WTC11 (cell line): ENCODE measurements around the gene EFCC1. TPM values are rescaled to one million over a fixed set of nuclear protein-coding genes. Genes with fewer than 3 reads are reported as not detected.

Experiments
- ATAC-seq: fragments of 200-7000 bp; cut with Tn5 transposase; 2 replicates; pipeline ENCODE4 v1.10.0; 2021; ENCODE audit warnings: mild to moderate bottlenecking, moderate library complexity
- CTCF ChIA-PET: fragments of 300-600 bp; sonication (Branson Sonifier 250); formaldehyde crosslinking; loops from one replicate; lab custom pipeline; 2021; ENCODE audit warnings: antibody characterized with exemption; lab: Charles Lee
- POLR2A ChIA-PET: fragments of 350-600 bp; sonication (Branson Sonifier 250); formaldehyde crosslinking; loops from one replicate; lab custom pipeline; 2021; ENCODE audit warnings: antibody characterized with exemption; lab: Charles Lee
- DNase-seq: peaks from one replicate; pipeline ENCODE4 v3.0.0; 2021; ENCODE audit warnings: low spot score
- H3K27ac Mint-ChIP-seq: 2 replicates; pipeline ENCODE4 v1.8.0; 2021; ENCODE audit warnings: mixed read lengths
- H3K27me3 Mint-ChIP-seq: 2 replicates; pipeline ENCODE4 v1.8.0; 2021; ENCODE audit warnings: low read depth, mild to moderate bottlenecking, moderate library complexity, mixed read lengths
- H3K36me3 Mint-ChIP-seq: 2 replicates; pipeline ENCODE4 v1.8.0; 2021; ENCODE audit warnings: mixed read lengths
- H3K4me1 Mint-ChIP-seq: 2 replicates; pipeline ENCODE4 v1.8.0; 2022; ENCODE audit warnings: mixed read lengths
- H3K4me3 Mint-ChIP-seq: 2 replicates; pipeline ENCODE4 v1.8.0; 2021; ENCODE audit warnings: mild to moderate bottlenecking, moderate library complexity, mixed read lengths
- H3K9me3 Mint-ChIP-seq: 2 replicates; pipeline ENCODE4 v1.8.0; 2021; ENCODE audit warnings: mixed read lengths
- ATF1 ChIP-seq: sonication (generic); formaldehyde crosslinking; IDR thresholded peaks from 2 replicates; pipeline ENCODE4 v1.8.1; 2023; ENCODE audit warnings: mild to moderate bottlenecking, moderate library complexity, missing genetic modification reagents
- CREB1 ChIP-seq: sonication (generic); formaldehyde crosslinking; IDR thresholded peaks from 2 replicates; pipeline ENCODE4 v1.8.0; 2023; ENCODE audit warnings: mild to moderate bottlenecking, missing genetic modification reagents
- CREM ChIP-seq: sonication (generic); formaldehyde crosslinking; IDR thresholded peaks from 2 replicates; pipeline ENCODE4 v1.8.1; 2022; ENCODE audit warnings: mild to moderate bottlenecking, missing genetic modification reagents, moderate library complexity
- E2F5 ChIP-seq: sonication (generic); formaldehyde crosslinking; IDR thresholded peaks from 2 replicates; pipeline ENCODE4 v1.8.1; 2022; ENCODE audit warnings: mild to moderate bottlenecking, moderate library complexity, missing genetic modification reagents
- EMX1 ChIP-seq: fragments of 250-450 bp; sonication (Bioruptor Pico); IDR thresholded peaks from 2 replicates; pipeline ENCODE4 v1.8.0; 2021; ENCODE audit warnings: mild to moderate bottlenecking
- FOXP1 ChIP-seq: sonication (generic); formaldehyde crosslinking; IDR thresholded peaks from 2 replicates; pipeline ENCODE4 v1.8.0; 2022; ENCODE audit warnings: missing genetic modification reagents, mild to moderate bottlenecking, moderate library complexity, borderline replicate concordance
- FOXP4 ChIP-seq: sonication (generic); formaldehyde crosslinking; IDR thresholded peaks from 2 replicates; pipeline ENCODE4 v1.8.0; 2022; ENCODE audit warnings: mild to moderate bottlenecking, missing genetic modification reagents
- GRHL2 ChIP-seq: fragments of 250-450 bp; sonication (Bioruptor Pico); IDR thresholded peaks from 2 replicates; pipeline ENCODE4 v1.8.0; 2022; ENCODE audit warnings: mild to moderate bottlenecking, moderate library complexity; ENCODE audit not compliant: insufficient replicate concordance, severe bottlenecking
- IRF2 ChIP-seq: sonication (generic); formaldehyde crosslinking; IDR thresholded peaks from 2 replicates; pipeline ENCODE4 v1.8.0; 2022; ENCODE audit warnings: low read depth, missing genetic modification reagents, borderline replicate concordance
- JAZF1 ChIP-seq: fragments of 250-450 bp; sonication (Bioruptor Pico); IDR thresholded peaks from 2 replicates; pipeline ENCODE4 v1.9.0; 2021; ENCODE audit warnings: moderate library complexity, mild to moderate bottlenecking, inconsistent platforms
- SMAD3 ChIP-seq: sonication (generic); formaldehyde crosslinking; IDR thresholded peaks from 2 replicates; pipeline ENCODE4 v1.8.0; 2022; ENCODE audit warnings: missing genetic modification reagents, mild to moderate bottlenecking, borderline replicate concordance
- TCF7 ChIP-seq: sonication (generic); formaldehyde crosslinking; IDR thresholded peaks from 2 replicates; pipeline ENCODE4 v1.8.0; 2022; ENCODE audit warnings: mild to moderate bottlenecking, low read depth, missing genetic modification reagents, moderate library complexity
- TEAD1 ChIP-seq: sonication (generic); formaldehyde crosslinking; IDR thresholded peaks from 2 replicates; pipeline ENCODE4 v1.8.0; 2022; ENCODE audit warnings: mild to moderate bottlenecking, missing genetic modification reagents
- ZBTB21 ChIP-seq: sonication (generic); formaldehyde crosslinking; IDR thresholded peaks from 2 replicates; pipeline ENCODE4 v1.8.1; 2023; ENCODE audit warnings: mild to moderate bottlenecking, missing genetic modification reagents, borderline replicate concordance
- ZNF138 ChIP-seq: sonication (generic); formaldehyde crosslinking; conservative IDR thresholded peaks from 2 replicates; pipeline ENCODE4 v1.8.1; 2022; ENCODE audit warnings: mild to moderate bottlenecking, moderate library complexity, missing genetic modification reagents
- ZNF219 ChIP-seq: sonication (generic); formaldehyde crosslinking; IDR thresholded peaks from 2 replicates; pipeline ENCODE4 v1.8.0; 2023; ENCODE audit warnings: missing genetic modification reagents, mild to moderate bottlenecking, borderline replicate concordance
- ZNF232 ChIP-seq: sonication (generic); formaldehyde crosslinking; IDR thresholded peaks from 2 replicates; pipeline ENCODE4 v1.8.0; 2022; ENCODE audit warnings: mild to moderate bottlenecking, missing genetic modification reagents
- ZNF263 ChIP-seq: sonication (generic); formaldehyde crosslinking; IDR thresholded peaks from 2 replicates; pipeline ENCODE4 v1.8.1; 2022; ENCODE audit warnings: low read depth, mild to moderate bottlenecking, moderate library complexity, missing genetic modification reagents
- ZNF317 ChIP-seq: sonication (generic); formaldehyde crosslinking; IDR thresholded peaks from 2 replicates; pipeline ENCODE4 v1.8.1; 2023; ENCODE audit warnings: low read depth, mild to moderate bottlenecking, moderate library complexity, missing genetic modification reagents, borderline replicate concordance
- ZNF416 ChIP-seq: fragments of 250-450 bp; sonication (Bioruptor Pico); IDR thresholded peaks from 2 replicates; pipeline ENCODE4 v1.9.0; 2021; ENCODE audit warnings: mild to moderate bottlenecking, inconsistent platforms
- total RNA-seq: library from RNA; stranded (reverse); gene quantifications from 3 replicates; pipeline ENCODE4 v1.2.3, GENCODE V29; 2021
- TF ChIP-seq, protein P1 (sequence below): sonication (generic); formaldehyde crosslinking; IDR thresholded peaks from 2 replicates; pipeline ENCODE4 v1.8.1; 2023; ENCODE audit warnings: mild to moderate bottlenecking, missing genetic modification reagents, borderline replicate concordance
- TF ChIP-seq, protein P2 (sequence below): sonication (generic); formaldehyde crosslinking; IDR thresholded peaks from 2 replicates; pipeline ENCODE4 v1.8.1; 2023; ENCODE audit warnings: mild to moderate bottlenecking, missing genetic modification reagents, moderate library complexity

Gene EFCC1
- total RNA-seq, 1 experiment from 2014 or later = 0.31 TPM

- 0 out of 2 replicates have a peak, but pooled peaks have one; percentile 47 for TF ChIP-seq ZNF263
- no peak for TF ChIP-seq TEAD1 (CRISPR knock-in tag)
- TF ChIP-seq ZNF219 (CRISPR knock-in tag) = peak; percentile 69; the same call in 1 of the 2 replicates
- no peak for TF ChIP-seq IRF2 (CRISPR knock-in tag)
- TF ChIP-seq FOXP1 (CRISPR knock-in tag) = peak; percentile 92
These were observed 7.5 kb upstream of the EFCC1 start, which contains the start of gene CFAP92 (continued) for GRCh38 chr3:128993461-128994172.

DNA sequence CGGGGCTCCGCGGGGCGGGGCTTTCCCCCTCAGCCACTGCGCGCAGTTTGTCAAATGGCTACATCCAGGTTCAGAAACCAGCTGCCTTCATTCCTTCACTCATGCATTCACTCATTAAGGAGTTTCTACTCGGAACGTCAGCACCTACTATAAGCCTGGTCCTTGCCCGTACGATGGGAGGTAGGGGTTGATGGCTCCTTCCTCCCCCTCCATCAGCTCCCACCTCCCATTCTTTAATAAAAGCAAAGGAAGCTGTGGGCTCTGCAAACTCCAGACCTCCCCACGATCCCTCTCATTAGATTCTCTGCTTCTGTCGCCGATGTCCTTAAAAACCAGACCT, 7.0 kb upstream of the EFCC1 start:
- H3K9me3 Mint-ChIP-seq = peaks cover 6% of the 10 kb centered on the region
- ATAC-seq = no peak
- ChIA-PET CTCF (interaction anchor here (0.8 to 4.3 kb wide), 15 partner anchors 10 to 376 kb away, joined by 3 to 56 read pairs (median 4); partner anchors contain the start of gene RAB43), POLR2A (interaction anchor here (0.7 to 1.4 kb wide), 4 partner anchors 10 to 127 kb away, joined by 3 to 4 read pairs (median 4); partner anchors contain the start of gene RAB43)
- peaks cover 76% of the 10 kb centered on the region for H3K27me3 Mint-ChIP-seq
- no peak for TF ChIP-seq TCF7 (CRISPR knock-in tag)
- TF ChIP-seq E2F5 (CRISPR knock-in tag) = no peak
- no peak for TF ChIP-seq ZNF232 (CRISPR knock-in tag)
- TF ChIP-seq SMAD3 (CRISPR knock-in tag) = no peak
- TF ChIP-seq GRHL2 (CRISPR knock-in tag) = no peak
- no peak for TF ChIP-seq ATF1 (CRISPR knock-in tag)
- no peak for TF ChIP-seq CREM (CRISPR knock-in tag)
- no peak for TF ChIP-seq ZNF219 (CRISPR knock-in tag)
- TF ChIP-seq, protein P1, sequence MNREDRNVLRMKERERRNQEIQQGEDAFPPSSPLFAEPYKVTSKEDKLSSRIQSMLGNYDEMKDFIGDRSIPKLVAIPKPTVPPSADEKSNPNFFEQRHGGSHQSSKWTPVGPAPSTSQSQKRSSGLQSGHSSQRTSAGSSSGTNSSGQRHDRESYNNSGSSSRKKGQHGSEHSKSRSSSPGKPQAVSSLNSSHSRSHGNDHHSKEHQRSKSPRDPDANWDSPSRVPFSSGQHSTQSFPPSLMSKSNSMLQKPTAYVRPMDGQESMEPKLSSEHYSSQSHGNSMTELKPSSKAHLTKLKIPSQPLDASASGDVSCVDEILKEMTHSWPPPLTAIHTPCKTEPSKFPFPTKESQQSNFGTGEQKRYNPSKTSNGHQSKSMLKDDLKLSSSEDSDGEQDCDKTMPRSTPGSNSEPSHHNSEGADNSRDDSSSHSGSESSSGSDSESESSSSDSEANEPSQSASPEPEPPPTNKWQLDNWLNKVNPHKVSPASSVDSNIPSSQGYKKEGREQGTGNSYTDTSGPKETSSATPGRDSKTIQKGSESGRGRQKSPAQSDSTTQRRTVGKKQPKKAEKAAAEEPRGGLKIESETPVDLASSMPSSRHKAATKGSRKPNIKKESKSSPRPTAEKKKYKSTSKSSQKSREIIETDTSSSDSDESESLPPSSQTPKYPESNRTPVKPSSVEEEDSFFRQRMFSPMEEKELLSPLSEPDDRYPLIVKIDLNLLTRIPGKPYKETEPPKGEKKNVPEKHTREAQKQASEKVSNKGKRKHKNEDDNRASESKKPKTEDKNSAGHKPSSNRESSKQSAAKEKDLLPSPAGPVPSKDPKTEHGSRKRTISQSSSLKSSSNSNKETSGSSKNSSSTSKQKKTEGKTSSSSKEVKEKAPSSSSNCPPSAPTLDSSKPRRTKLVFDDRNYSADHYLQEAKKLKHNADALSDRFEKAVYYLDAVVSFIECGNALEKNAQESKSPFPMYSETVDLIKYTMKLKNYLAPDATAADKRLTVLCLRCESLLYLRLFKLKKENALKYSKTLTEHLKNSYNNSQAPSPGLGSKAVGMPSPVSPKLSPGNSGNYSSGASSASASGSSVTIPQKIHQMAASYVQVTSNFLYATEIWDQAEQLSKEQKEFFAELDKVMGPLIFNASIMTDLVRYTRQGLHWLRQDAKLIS = no peak
- no peak for TF ChIP-seq ZBTB21
- no peak for TF ChIP-seq ZNF138 (CRISPR knock-in tag)
- no peak for TF ChIP-seq JAZF1 (CRISPR knock-in tag)
- no peak for TF ChIP-seq CREB1
- TF ChIP-seq EMX1 (CRISPR knock-in tag) = no peak
- TF ChIP-seq ZNF416 (CRISPR knock-in tag) = no peak
- no peak for TF ChIP-seq FOXP4 (CRISPR knock-in tag)
- TF ChIP-seq, protein P2, sequence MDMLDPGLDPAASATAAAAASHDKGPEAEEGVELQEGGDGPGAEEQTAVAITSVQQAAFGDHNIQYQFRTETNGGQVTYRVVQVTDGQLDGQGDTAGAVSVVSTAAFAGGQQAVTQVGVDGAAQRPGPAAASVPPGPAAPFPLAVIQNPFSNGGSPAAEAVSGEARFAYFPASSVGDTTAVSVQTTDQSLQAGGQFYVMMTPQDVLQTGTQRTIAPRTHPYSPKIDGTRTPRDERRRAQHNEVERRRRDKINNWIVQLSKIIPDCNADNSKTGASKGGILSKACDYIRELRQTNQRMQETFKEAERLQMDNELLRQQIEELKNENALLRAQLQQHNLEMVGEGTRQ (CRISPR knock-in tag) = no peak
- no peak for TF ChIP-seq ZNF317 (CRISPR knock-in tag)
- H3K4me1 Mint-ChIP-seq = peaks cover 24% of the 10 kb centered on the region
- no peak overlapping the region for H3K27ac Mint-ChIP-seq
- H3K4me3 Mint-ChIP-seq = peak overlapping the region; percentile 61
- no peaks in the 10 kb centered on the region for H3K36me3 Mint-ChIP-seq
- no peak for DNase-seq
